ENCODE data around the gene CCL2.

Gene CCL2

GRCh38 chr17:34275881-34276280, 20.8 kb downstream of the CCL2 start:
- DNase-seq (ENCODE audit: low spot score), result no peak
- in situ Hi-C loops (cut with MboI; ENCODE audit: low sequenced_read_pairs, unreplicated experiment), result no loop called here
- no peak for TF ChIP-seq CTCF (IDR thresholded peaks at IDR 0.05; ENCODE audit: borderline replicate concordance, control extremely low read depth, extremely low read depth, insufficient read depth, missing control alignments)

GRCh38 chr17:34276826-34277225, 21.7 kb downstream of the CCL2 start:
- no peak for TF ChIP-seq CTCF (IDR thresholded peaks at IDR 0.05; ENCODE audit: borderline replicate concordance, control extremely low read depth, extremely low read depth, insufficient read depth, missing control alignments)
- no peak for DNase-seq (ENCODE audit: low spot score)
- in situ Hi-C loops (cut with MboI; ENCODE audit: low sequenced_read_pairs, unreplicated experiment), result no loop called here

GRCh38 chr17:34283571-34283970, 28.5 kb downstream of the CCL2 start:
- in situ Hi-C loops (cut with MboI; ENCODE audit: low sequenced_read_pairs, unreplicated experiment), result no loop called here
- DNase-seq (ENCODE audit: low spot score), result no peak
- TF ChIP-seq CTCF (IDR thresholded peaks at IDR 0.05; ENCODE audit: borderline replicate concordance, control extremely low read depth, extremely low read depth, insufficient read depth, missing control alignments), result no peak

- no peak for DNase-seq (ENCODE audit: low spot score)
- TF ChIP-seq CTCF (IDR thresholded peaks at IDR 0.05; ENCODE audit: borderline replicate concordance, control extremely low read depth, extremely low read depth, insufficient read depth, missing control alignments), result no peak
- in situ Hi-C loops (cut with MboI; ENCODE audit: low sequenced_read_pairs, unreplicated experiment), result no loop called here
These were observed 30.3 kb downstream of the CCL2 start, which contains the start of gene CCL11 for GRCh38 chr17:34285286-34285792. Gene CCL11 (plus strand): TSS chr17:34285742. CDS start chr17:34285809, 67 bp downstream.

DNA sequence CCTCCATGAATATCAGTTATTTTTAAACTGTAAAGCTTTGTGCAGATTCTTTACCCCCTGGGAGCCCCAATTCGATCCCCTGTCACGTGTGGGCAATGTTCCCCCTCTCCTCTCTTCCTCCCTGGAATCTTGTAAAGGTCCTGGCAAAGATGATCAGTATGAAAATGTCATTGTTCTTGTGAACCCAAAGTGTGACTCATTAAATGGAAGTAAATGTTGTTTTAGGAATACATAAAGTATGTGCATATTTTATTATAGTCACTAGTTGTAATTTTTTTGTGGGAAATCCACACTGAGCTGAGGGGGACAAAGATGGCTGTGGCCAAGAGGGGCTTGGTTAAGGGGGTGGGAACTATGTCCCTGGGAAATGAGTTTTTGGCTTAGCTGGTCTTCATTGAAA, 32.8 kb downstream of the CCL2 start:
- no peak for DNase-seq (ENCODE audit: low spot score)
- TF ChIP-seq CTCF (IDR thresholded peaks at IDR 0.05; ENCODE audit: borderline replicate concordance, control extremely low read depth, extremely low read depth, insufficient read depth, missing control alignments), result no peak
- in situ Hi-C loops (cut with MboI; ENCODE audit: low sequenced_read_pairs, unreplicated experiment), result no loop called here

DNA sequence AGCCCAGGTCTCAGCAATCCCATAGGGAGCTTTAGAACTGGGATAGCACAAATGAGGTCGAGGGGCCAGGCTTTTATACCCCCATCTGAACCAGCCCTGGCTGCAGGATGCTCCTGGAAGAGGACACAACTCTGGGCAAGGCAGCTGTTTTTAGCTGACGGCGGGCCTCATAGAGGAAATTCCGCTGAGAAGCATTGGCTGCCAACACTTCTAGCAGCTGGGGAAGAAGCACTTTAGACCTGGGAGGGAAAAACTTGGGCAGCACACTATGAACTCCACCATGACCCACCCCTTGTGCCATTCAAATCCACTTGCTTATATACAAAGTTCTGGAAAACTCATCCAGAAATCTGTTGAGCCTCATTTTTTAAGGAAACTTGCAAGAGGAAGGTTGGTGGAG, 35.5 kb downstream of the CCL2 start:
- no peak for TF ChIP-seq CTCF (IDR thresholded peaks at IDR 0.05; ENCODE audit: borderline replicate concordance, control extremely low read depth, extremely low read depth, insufficient read depth, missing control alignments)
- in situ Hi-C loops (cut with MboI; ENCODE audit: low sequenced_read_pairs, unreplicated experiment), result no loop called here
- DNase-seq (ENCODE audit: low spot score), result no peak
